ENCODE results near the gene AKAP3. TPM values are rescaled to one million over a fixed set of nuclear protein-coding genes. Genes with fewer than 3 reads are reported as not detected.

Gene AKAP3
- total and polyA plus RNA-seq, 2 donors (not counting 3 experiments of a cell fraction or from before 2014, with no cell fraction given) = 0.18 to 0.62 TPM

DNA sequence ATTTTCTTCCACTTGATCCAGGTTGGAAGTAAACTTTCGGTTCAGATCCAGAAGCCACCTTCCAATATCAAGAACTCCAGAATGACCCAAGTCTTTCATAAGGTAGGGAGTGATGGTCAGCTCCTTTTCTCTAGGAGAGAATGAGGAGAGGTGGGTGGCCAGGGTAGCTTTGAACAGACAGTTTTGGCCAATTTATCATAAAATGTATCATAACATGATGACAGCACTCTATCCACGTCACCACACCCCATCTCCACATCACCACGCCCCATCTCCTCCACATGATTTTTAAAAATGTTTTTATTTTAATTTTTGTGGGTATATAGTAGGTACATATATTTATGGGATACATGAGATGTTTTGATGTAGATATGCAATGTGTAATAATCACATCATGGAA lies 59.9 kb downstream of the AKAP3 start:
- Histone ChIP-seq H3K4me2 (ENCODE audit: insufficient read depth, low read length) (no peak overlapping the region), H4K20me1 (replicated peaks; ENCODE audit: control insufficient read depth, extremely low read depth, insufficient read depth, low read length) (no peaks in the 10 kb centered on the region), H3K9me1 (replicated peaks; ENCODE audit: control insufficient read depth, extremely low read depth, insufficient read depth, low read length) (no peaks in the 10 kb centered on the region), H3K4me1 (ENCODE audit: control insufficient read depth, extremely low read depth, insufficient read depth, low read length) (no peaks in the 10 kb centered on the region), H3K27me3 (ENCODE audit: control insufficient read depth in 2 of 2, insufficient read depth in 2 of 2, low read length in 2 of 2) (peaks cover 4 to 5% of the 10 kb centered on the region in 2 experiments), H3K9ac (replicated peaks; ENCODE audit: extremely low read depth, insufficient read depth, low read length) (no peak overlapping the region), H2AFZ (ENCODE audit: low read depth, low read length) (no peak overlapping the region), H3K4me3 (replicated peaks in 1 of 3; ENCODE audit: insufficient read depth in 1 of 3, low read depth in 1 of 3, low read length in 3 of 3) (no peak overlapping the region), H3K9me3 (replicated peaks; ENCODE audit: control insufficient read depth, insufficient read depth, low read length) (no peaks in the 10 kb centered on the region), H3K36me3 (ENCODE audit: control insufficient read depth in 2 of 2, extremely low read depth in 1 of 2, insufficient read depth in 2 of 2, low read length in 2 of 2) (no peaks in the 10 kb centered on the region), H3K27ac (ENCODE audit: insufficient read depth, low read depth, low read length) (no peak overlapping the region), H3K79me2 (ENCODE audit: control insufficient read depth, insufficient read depth, low read length) (no peaks in the 10 kb centered on the region)
- dilution Hi-C loops (cut with MboI; ENCODE audit: extremely low pct_ligation_motif_present, low sequenced_read_pairs) = no loop called here
- ChIA-PET CTCF (interaction anchor here (3.8 kb wide), 1 partner anchor 17 kb away, joined by 13 read pairs; no protein-coding TSS in a partner anchor), POLR2A (no interaction called here)
- intact Hi-C loops (cut with micrococcal nuclease) = no loop called here
- TF ChIP-seq MAX (IDR thresholded peaks at IDR 0.05; ENCODE audit: insufficient read depth, insufficient read length) (no peak), MYC (IDR thresholded peaks at IDR 0.05; ENCODE audit: low read depth, low read length) (no peak), POLR2A (IDR thresholded peaks at IDR 0.05; ENCODE audit: low read depth, low read length) (no peak), EZH2 (IDR thresholded peaks at IDR 0.05; ENCODE audit: borderline replicate concordance, low read depth, low read length, severe bottlenecking) (no peak)
- FAIRE-seq (no peak), DNase-seq (ENCODE audit: low read depth, low spot score) (no peak)
- BruUV-seq (replicated peaks) = no TSS peak

DNA sequence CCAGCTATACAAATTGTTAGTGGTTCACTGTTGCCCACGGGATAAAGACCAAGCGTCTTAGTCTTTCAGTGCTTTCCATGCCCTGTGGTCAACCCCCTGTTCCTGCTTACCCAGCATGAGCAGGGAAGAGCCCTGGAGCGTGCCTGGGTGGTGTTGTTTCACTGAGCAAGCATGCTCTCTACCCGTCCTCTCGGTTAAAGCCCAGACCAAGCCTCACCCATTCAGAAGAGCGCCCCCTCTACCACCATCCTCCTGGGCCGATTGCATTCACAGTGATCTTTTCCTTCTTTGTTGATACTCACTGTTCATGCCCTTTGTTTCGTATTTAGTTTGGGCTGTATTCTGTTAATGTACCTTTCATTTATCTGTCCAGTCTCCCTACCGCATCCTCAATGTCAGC lies 61.7 kb downstream of the AKAP3 start:
- POLR2A ChIA-PET = no interaction called here
- Histone ChIP-seq H3K9me3 (replicated peaks; ENCODE audit: control insufficient read depth, insufficient read depth, low read length) (no peaks in the 10 kb centered on the region), H3K27me3 (ENCODE audit: control insufficient read depth in 2 of 2, insufficient read depth in 2 of 2, low read length in 2 of 2) (peaks cover 4 to 7% of the 10 kb centered on the region in 2 experiments), H3K4me2 (ENCODE audit: insufficient read depth, low read length) (no peak overlapping the region), H3K4me1 (ENCODE audit: control insufficient read depth, extremely low read depth, insufficient read depth, low read length) (no peaks in the 10 kb centered on the region), H3K79me2 (ENCODE audit: control insufficient read depth, insufficient read depth, low read length) (no peaks in the 10 kb centered on the region), H4K20me1 (replicated peaks; ENCODE audit: control insufficient read depth, extremely low read depth, insufficient read depth, low read length) (no peaks in the 10 kb centered on the region), H3K36me3 (ENCODE audit: control insufficient read depth in 2 of 2, extremely low read depth in 1 of 2, insufficient read depth in 2 of 2, low read length in 2 of 2) (no peaks in the 10 kb centered on the region), H3K27ac (ENCODE audit: insufficient read depth, low read depth, low read length) (no peak overlapping the region), H3K9ac (replicated peaks; ENCODE audit: extremely low read depth, insufficient read depth, low read length) (no peak overlapping the region), H3K9me1 (replicated peaks; ENCODE audit: control insufficient read depth, extremely low read depth, insufficient read depth, low read length) (no peaks in the 10 kb centered on the region), H2AFZ (ENCODE audit: low read depth, low read length) (no peak overlapping the region), H3K4me3 (replicated peaks in 1 of 3; ENCODE audit: insufficient read depth in 1 of 3, low read depth in 1 of 3, low read length in 3 of 3) (no peak overlapping the region)
- dilution Hi-C loops (cut with MboI; ENCODE audit: extremely low pct_ligation_motif_present, low sequenced_read_pairs) = no loop called here
- DNase-seq (ENCODE audit: low read depth, low spot score) = no peak
- BruUV-seq (replicated peaks) = no TSS peak
- FAIRE-seq = no peak
- CTCF ChIA-PET = no interaction called here
- TF ChIP-seq EZH2 (IDR thresholded peaks at IDR 0.05; ENCODE audit: borderline replicate concordance, low read depth, low read length, severe bottlenecking) (no peak), POLR2A (IDR thresholded peaks at IDR 0.05; ENCODE audit: low read depth, low read length) (no peak), CTCF (IDR thresholded peaks at IDR 0.05; ENCODE audit: extremely low read depth in 1 of 2, insufficient read depth in 1 of 2, low read depth in 1 of 2, low read length in 2 of 2) (no peak), MAX (IDR thresholded peaks at IDR 0.05; ENCODE audit: insufficient read depth, insufficient read length) (no peak), GATA2 (IDR thresholded peaks at IDR 0.05; ENCODE audit: insufficient read depth, insufficient read length, low read depth, low read length) (no peak)
- intact Hi-C loops (cut with micrococcal nuclease) = no loop called here
